Panc1 (cell line): ENCODE measurements around the gene CCT6A. TPM values are rescaled to one million over a fixed set of nuclear protein-coding genes. Genes with fewer than 3 reads are reported as not detected.

Experiments
- ATAC-seq: fragments of 200-7000 bp; cut with Tn5 transposase; 2 replicates; pipeline ENCODE4 v1.9.1; 2020; ENCODE audit warnings: mild to moderate bottlenecking, moderate library complexity
- BruUV-seq: library from RNA; stranded (reverse); fragments of 400-500 nt; replicated peaks from 2 replicates; lab custom pipeline; 2021; lab: Mats Ljungman, UMichigan
- CTCF ChIA-PET: fragments of 300-600 bp; sonication (Branson Sonifier 250); formaldehyde crosslinking; loops from one replicate; lab custom pipeline; 2022; ENCODE audit warnings: antibody characterized with exemption; lab: Charles Lee
- POLR2A ChIA-PET: fragments of 300-600 bp; sonication (Branson Sonifier 250); formaldehyde crosslinking; loops from one replicate; lab custom pipeline; 2022; ENCODE audit warnings: antibody characterized with exemption; lab: Charles Lee
- DNase-seq: peaks from one replicate; pipeline ENCODE4 v3.0.0-alpha.2; 2010; ENCODE audit warnings: low read depth, low spot score
- H3K27ac ChIP-seq: 2 replicates; pipeline ENCODE4 v1.5.1; 2011; ENCODE audit warnings: mild to moderate bottlenecking, low read length, inconsistent platforms
- H3K27me3 ChIP-seq: fragments of 200-500 bp; sonication (Bioruptor generic); 2 replicates; pipeline ENCODE4 v1.6.0; 2014; ENCODE audit warnings: low read length, inconsistent platforms; ENCODE audit not compliant: control insufficient read depth, insufficient read depth
- H3K36me3 ChIP-seq: fragments of 200-500 bp; sonication (Bioruptor generic); 2 replicates; pipeline ENCODE4 v1.5.1; 2014; ENCODE audit warnings: inconsistent platforms, mild to moderate bottlenecking, low read length, moderate library complexity; ENCODE audit not compliant: control insufficient read depth, insufficient read depth
- H3K4me1 ChIP-seq: 2 replicates; pipeline ENCODE4 v1.5.1; 2011; ENCODE audit warnings: inconsistent platforms, mild to moderate bottlenecking, low read length, moderate library complexity; ENCODE audit not compliant: control insufficient read depth, insufficient read depth
- H3K4me3 ChIP-seq, 2 experiments: 2 replicates each; pipeline ENCODE4 v1.5.1; 2011 to 2012; ENCODE audit warnings: low read depth in 2 of 2, low read length in 2 of 2, mild to moderate bottlenecking in 2 of 2, inconsistent platforms in 1 of 2, moderate library complexity in 1 of 2
- H3K9me3 ChIP-seq: fragments of 200-500 bp; sonication (Bioruptor generic); 2 replicates; pipeline ENCODE4 v1.5.1; 2014; ENCODE audit warnings: low read depth, mild to moderate bottlenecking, inconsistent platforms, low read length, moderate library complexity; ENCODE audit not compliant: control insufficient read depth, insufficient read depth
- CTCF ChIP-seq: fragments of 450-650 bp; IDR thresholded peaks from 2 replicates; pipeline ENCODE4 v1.5.1; 2017; ENCODE audit warnings: mild to moderate bottlenecking
- POLR2AphosphoS5 ChIP-seq: IDR thresholded peaks from 2 replicates; pipeline ENCODE4 v1.6.1; 2012; ENCODE audit warnings: mild to moderate bottlenecking, low read depth, low read length, moderate library complexity
- REST ChIP-seq, 2 experiments: IDR thresholded peaks; 2 replicates each; pipeline ENCODE4 v1.6.1; 2011 to 2012; ENCODE audit warnings: low read depth in 2 of 2, control low read depth in 1 of 2, low read length in 1 of 2, mild to moderate bottlenecking in 1 of 2, moderate library complexity in 1 of 2; ENCODE audit not compliant: insufficient read depth in 1 of 2
- SIN3A ChIP-seq: IDR thresholded peaks from 2 replicates; pipeline ENCODE4 v1.6.1; 2012; ENCODE audit warnings: low read depth, mild to moderate bottlenecking, low read length, moderate library complexity, borderline replicate concordance; ENCODE audit not compliant: insufficient read depth
- TCF7L2 ChIP-seq: IDR thresholded peaks from 2 replicates; pipeline ENCODE4 v1.6.1; 2011; ENCODE audit warnings: mild to moderate bottlenecking, low read depth, low read length, inconsistent platforms
- in situ Hi-C: cut with HindIII; loops from 2 replicates; pipeline ENCODE4 v1.10.0; 2016; ENCODE audit warnings: low sequenced_read_pairs, low pct_unique_long_range_greater_than_20kb
- intact Hi-C: fragments of 100-400 bp; cut with micrococcal nuclease; formaldehyde crosslinking; loops from one replicate; pipeline ENCODE4 v1.10.0; 2022; ENCODE audit not compliant: unreplicated experiment
- total RNA-seq: library from RNA; stranded (reverse); gene quantifications from one replicate; pipeline ENCODE4 v1.2.1, GENCODE V29; 2021; ENCODE audit not compliant: unreplicated experiment

CCT6A gene
- total RNA-seq, 1 experiment from 2014 or later: 324 TPM

DNA sequence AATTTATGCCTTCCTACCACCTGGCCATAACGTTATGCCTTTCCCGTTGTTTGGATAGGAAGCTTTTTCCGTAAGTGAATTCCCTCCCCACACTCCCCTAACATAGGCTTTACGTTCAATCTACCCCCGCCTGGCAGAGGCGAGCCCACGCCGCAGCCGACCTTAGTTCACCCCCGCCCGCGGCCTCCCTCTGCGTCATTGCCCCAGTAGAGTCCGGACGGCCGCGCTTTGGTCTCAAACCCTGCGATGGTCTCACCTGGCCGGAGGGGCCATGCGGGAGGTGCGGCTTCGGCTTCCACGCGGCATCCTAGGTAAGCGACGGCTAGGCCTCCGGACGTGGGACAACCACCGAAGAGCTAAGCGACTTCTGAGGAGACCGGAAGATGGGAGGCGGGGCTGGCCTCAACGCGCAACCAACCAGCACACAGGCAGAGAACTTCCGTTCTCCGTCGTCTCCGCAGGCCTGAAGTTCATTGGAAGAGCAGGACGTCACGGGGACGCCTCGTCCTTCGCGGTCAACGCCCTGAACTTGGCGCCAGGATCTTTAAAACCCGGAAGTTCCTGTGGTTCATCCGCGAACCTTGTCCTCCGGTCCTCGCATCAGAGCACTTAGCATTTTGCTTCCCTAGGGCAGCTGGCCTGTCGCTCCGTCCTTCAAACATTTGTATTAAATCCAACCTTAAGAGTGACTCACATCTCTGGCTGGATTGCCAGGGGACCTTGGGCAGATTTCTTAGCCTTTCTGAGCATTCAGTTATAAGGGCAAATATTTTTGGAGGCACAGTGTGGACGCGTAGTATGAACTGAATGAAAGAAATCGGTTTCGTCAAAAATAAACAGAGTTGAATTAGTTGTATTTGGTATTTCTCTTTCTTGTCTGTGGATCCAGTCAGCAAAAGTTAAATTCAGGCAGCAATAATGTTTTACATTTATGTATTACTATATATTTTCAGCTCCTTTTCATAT, 54.8 kb downstream of the CCT6A start, which contains the start of gene CHCHD2:
Gene CHCHD2, minus strand, starts transcription at position 369 of the 966 bp plus-strand sequence. Its CDS starts 63 bp downstream, at position 306.
- TF ChIP-seq CTCF: no peak
- TF ChIP-seq SIN3A: peak; percentile 87; the same call in 1 of the 2 replicates
- peak; percentile 76 for TF ChIP-seq POLR2AphosphoS5
- TF ChIP-seq REST (IDR thresholded peaks at IDR 0.05; ENCODE audit: insufficient read depth in 1 of 2, low read depth in 2 of 2, low read length in 1 of 2): peak in 1 of 2 experiments; percentile 62; a peak in 1 of 4 replicates
- TF ChIP-seq TCF7L2: 0 out of 2 replicates have a peak, but pooled peaks have one; percentile 23
- H3K4me3 ChIP-seq: peak within 1 kb of the TSS; percentile 55 to 98
- DNase-seq: peak; percentile 99
- ChIA-PET POLR2A (interaction anchor here (1.1 to 1.5 kb wide), 2 partner anchors 11 to 55 kb away, joined by 3 to 4 read pairs; partner anchors contain the start of genes CCT6A and PSPH), CTCF (interaction anchor here (0.7 to 1.5 kb wide), 3 partner anchors 13 to 27 kb away, joined by 3 to 4 read pairs (median 4); no protein-coding TSS in a partner anchor)
- peaks cover 18% of the 10 kb centered on the region for H3K36me3 ChIP-seq
- intact Hi-C loops (no loop called here), in situ Hi-C loops (no loop called here)
- no peaks in the 10 kb centered on the region for H3K9me3 ChIP-seq
- peak within 1 kb of the TSS; percentile 98 for H3K27ac ChIP-seq
- peaks cover 6% of the 10 kb centered on the region; the same call in 1 of the 2 replicates for H3K4me1 ChIP-seq
- TSS peak; percentile 99 for BruUV-seq
- peak; percentile 100 for ATAC-seq
- no peaks in the 10 kb centered on the region for H3K27me3 ChIP-seq

DNA sequence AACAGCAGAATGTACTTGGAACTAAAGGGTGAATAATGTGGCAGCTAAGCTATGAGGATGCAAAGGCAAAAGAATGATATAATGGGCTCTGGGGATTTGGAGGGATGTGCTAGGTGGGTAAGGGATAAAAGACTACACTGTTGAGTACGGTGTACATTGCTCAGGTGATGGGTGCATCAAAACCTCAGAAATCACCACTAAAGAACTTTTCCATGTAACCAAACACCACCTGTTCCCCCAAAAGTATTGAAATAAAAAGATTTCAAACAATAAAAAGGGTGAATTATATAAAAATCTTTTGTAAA, 56.3 kb downstream of the CCT6A start:
- DNase-seq: no peak
- peaks cover 6% of the 10 kb centered on the region; the same call in 1 of the 2 replicates for H3K4me1 ChIP-seq
- in situ Hi-C loops: no loop called here

More for the DNA sequence above, 56.3 kb downstream of the CCT6A start:
- no peaks in the 10 kb centered on the region for H3K27me3 ChIP-seq
- no TSS peak for BruUV-seq
- intact Hi-C loops: no loop called here
- ChIA-PET POLR2A (no interaction called here), CTCF (no interaction called here)
- H3K36me3 ChIP-seq: peaks cover 9% of the 10 kb centered on the region
- no peaks in the 10 kb centered on the region for H3K9me3 ChIP-seq
- no peak for ATAC-seq
- TF ChIP-seq CTCF: no peak
- no peak for TF ChIP-seq TCF7L2
- no peak for TF ChIP-seq REST (IDR thresholded peaks at IDR 0.05; ENCODE audit: insufficient read depth in 1 of 2, low read depth in 2 of 2, low read length in 1 of 2)
- no peak for TF ChIP-seq SIN3A
- no peak for TF ChIP-seq POLR2AphosphoS5
- no peak overlapping the region for H3K4me3 ChIP-seq
- no peak overlapping the region for H3K27ac ChIP-seq
